Calu3 (cell line): ENCODE data around the gene SERPINE1. TPM values are rescaled to one million over a fixed set of nuclear protein-coding genes. Genes with fewer than 3 reads are reported as not detected.

Source experiments
- BruUV-seq: library from RNA; stranded (reverse); fragments of 400-500 nt; replicated peaks from 2 replicates; lab custom pipeline; 2021; lab: Mats Ljungman, UMichigan
- CTCF ChIA-PET: fragments of 300-600 bp; sonication (Branson Sonifier 250); formaldehyde crosslinking; loops from one replicate; lab custom pipeline; 2022; ENCODE audit warnings: antibody characterized with exemption; lab: Charles Lee
- DNase-seq: peaks from one replicate; pipeline ENCODE4 v3.0.0; 2022
- H3K27ac Mint-ChIP-seq: one replicate; pipeline ENCODE4 v1.8.0; 2022; ENCODE audit warnings: mixed read lengths; ENCODE audit not compliant: unreplicated experiment
- H3K27me3 Mint-ChIP-seq: one replicate; pipeline ENCODE4 v1.8.0; 2022; ENCODE audit warnings: mixed read lengths; ENCODE audit not compliant: unreplicated experiment
- H3K36me3 Mint-ChIP-seq: one replicate; pipeline ENCODE4 v1.8.0; 2022; ENCODE audit warnings: mild to moderate bottlenecking, moderate library complexity, mixed read lengths; ENCODE audit not compliant: insufficient read depth, unreplicated experiment
- H3K4me1 Mint-ChIP-seq: one replicate; pipeline ENCODE4 v1.8.0; 2022; ENCODE audit warnings: mild to moderate bottlenecking, low read depth, mixed read lengths; ENCODE audit not compliant: unreplicated experiment
- H3K4me3 Mint-ChIP-seq: one replicate; pipeline ENCODE4 v1.8.0; 2022; ENCODE audit warnings: mild to moderate bottlenecking, low read depth, moderate library complexity, mixed read lengths; ENCODE audit not compliant: unreplicated experiment
- H3K9me3 Mint-ChIP-seq: one replicate; pipeline ENCODE4 v1.8.0; 2022; ENCODE audit warnings: low read depth, mixed read lengths; ENCODE audit not compliant: unreplicated experiment
- CTCF ChIP-seq: fragments of 200-600 bp; IDR thresholded peaks from one replicate; pipeline ENCODE4 v1.8.0; 2022; ENCODE audit warnings: antibody characterized with exemption; ENCODE audit not compliant: unreplicated experiment
- intact Hi-C: fragments of 100-400 bp; cut with micrococcal nuclease; formaldehyde crosslinking; loops from one replicate; pipeline ENCODE4 v1.10.0; 2022; ENCODE audit not compliant: unreplicated experiment
- total RNA-seq: library from RNA; stranded (reverse); gene quantifications from 2 replicates; pipeline ENCODE4 v1.2.3, GENCODE V29; 2022

Gene SERPINE1
- total RNA-seq, 1 experiment from 2014 or later = 1.1 TPM

- H3K36me3 Mint-ChIP-seq = peaks cover 50% of the 10 kb centered on the region
- intact Hi-C loops = no loop called here
- no peaks in the 10 kb centered on the region for H3K9me3 Mint-ChIP-seq
- no peak for TF ChIP-seq CTCF
- CTCF ChIA-PET = interaction anchor here (0.7 kb wide), 1 partner anchor 970 kb away, joined by 3 read pairs; no protein-coding TSS in a partner anchor
- peak overlapping the region; percentile 64 for H3K4me3 Mint-ChIP-seq
- DNase-seq = no peak
- peaks cover 41% of the 10 kb centered on the region for H3K4me1 Mint-ChIP-seq
- peaks cover 62% of the 10 kb centered on the region for H3K27me3 Mint-ChIP-seq
- no TSS peak for BruUV-seq
- no peak overlapping the region for H3K27ac Mint-ChIP-seq
These were observed 39.2 kb downstream of the SERPINE1 start for GRCh38 chr7:101165958-101166647.

- no peak overlapping the region for H3K4me3 Mint-ChIP-seq
- BruUV-seq = no TSS peak
- no peak overlapping the region for H3K27ac Mint-ChIP-seq
- H3K36me3 Mint-ChIP-seq = peaks cover 50% of the 10 kb centered on the region
- CTCF ChIA-PET = no interaction called here
- no peak for TF ChIP-seq CTCF
- H3K27me3 Mint-ChIP-seq = peaks cover 67% of the 10 kb centered on the region
- H3K9me3 Mint-ChIP-seq = no peaks in the 10 kb centered on the region
- H3K4me1 Mint-ChIP-seq = peaks cover 45% of the 10 kb centered on the region
- DNase-seq = no peak
- intact Hi-C loops = no loop called here
These were observed 39.7 kb downstream of the SERPINE1 start for GRCh38 chr7:101166648-101166908.

GRCh38 chr7:101166909-101167644 lies 40.2 kb downstream of the SERPINE1 start:
- Mint-ChIP-seq H3K27me3 (peaks cover 72% of the 10 kb centered on the region), H3K9me3 (no peaks in the 10 kb centered on the region), H3K36me3 (peaks cover 50% of the 10 kb centered on the region), H3K27ac (peak overlapping the region; percentile 17), H3K4me3 (no peak overlapping the region), H3K4me1 (peaks cover 49% of the 10 kb centered on the region)
- CTCF ChIA-PET = no interaction called here
- BruUV-seq = no TSS peak
- intact Hi-C loops = no loop called here
- DNase-seq = no peak
- TF ChIP-seq CTCF = no peak

- TF ChIP-seq CTCF = no peak
- peaks cover 49% of the 10 kb centered on the region for H3K4me1 Mint-ChIP-seq
- H3K27me3 Mint-ChIP-seq = peaks cover 79% of the 10 kb centered on the region
- H3K9me3 Mint-ChIP-seq = no peaks in the 10 kb centered on the region
- H3K4me3 Mint-ChIP-seq = no peak overlapping the region
- peaks cover 48% of the 10 kb centered on the region for H3K36me3 Mint-ChIP-seq
- CTCF ChIA-PET = interaction anchor here (1.6 kb wide), 1 partner anchor 19 kb away, joined by 3 read pairs; no protein-coding TSS in a partner anchor
- DNase-seq = no peak
- intact Hi-C loops = no loop called here
- H3K27ac Mint-ChIP-seq = no peak overlapping the region
- BruUV-seq = no TSS peak
These were observed 40.9 kb downstream of the SERPINE1 start for GRCh38 chr7:101167645-101168411.
